HEK293T (cell line): ENCODE measurements around the gene FAM163B.

Experiments
- CTCF ChIA-PET: fragments of 350-600 bp; formaldehyde crosslinking; extraction: SDS; loops from one replicate; lab custom pipeline; 2021; ENCODE audit warnings: antibody characterized with exemption, inconsistent platforms; lab: Yijun Ruan, JAX
- POLR2A ChIA-PET: fragments of 350-600 bp; formaldehyde crosslinking; extraction: SDS; loops from one replicate; lab custom pipeline; 2020; ENCODE audit warnings: antibody characterized with exemption, inconsistent platforms; lab: Yijun Ruan, JAX
- DNase-seq: peaks from one replicate; pipeline ENCODE4 v3.0.0; 2012; ENCODE audit warnings: mixed read lengths; ENCODE audit errors: extremely low spot score
- ARNT ChIP-seq: fragments of 450-650 bp; IDR thresholded peaks from 2 replicates; pipeline ENCODE4 v1.6.1; 2017; ENCODE audit warnings: mild to moderate bottlenecking
- BHLHE40 ChIP-seq: fragments of 450-650 bp; IDR thresholded peaks from 2 replicates; pipeline ENCODE4 v1.6.1; 2016; ENCODE audit warnings: mild to moderate bottlenecking, moderate library complexity, borderline replicate concordance
- CTBP1 ChIP-seq: fragments of 450-650 bp; IDR thresholded peaks from 2 replicates; pipeline ENCODE4 v1.6.1; 2016; ENCODE audit warnings: borderline replicate concordance
- ELF4 ChIP-seq: fragments of 450-650 bp; IDR thresholded peaks from 2 replicates; pipeline ENCODE4 v1.6.1; 2017; ENCODE audit warnings: antibody characterized with exemption
- FOXA1 ChIP-seq: fragments of 450-650 bp; IDR thresholded peaks from 2 replicates; pipeline ENCODE4 v1.6.1; 2016; ENCODE audit warnings: mild to moderate bottlenecking
- FOXK2 ChIP-seq: fragments of 450-650 bp; IDR thresholded peaks from 2 replicates; pipeline ENCODE4 v1.6.1; 2016; ENCODE audit warnings: mild to moderate bottlenecking
- FOXM1 ChIP-seq: fragments of 450-650 bp; IDR thresholded peaks from 2 replicates; pipeline ENCODE4 v1.6.1; 2017; ENCODE audit warnings: mild to moderate bottlenecking, borderline replicate concordance
- HDGF ChIP-seq: fragments of 450-650 bp; IDR thresholded peaks from 2 replicates; pipeline ENCODE4 v1.6.1; 2017; ENCODE audit warnings: antibody characterized with exemption, borderline replicate concordance
- L3MBTL2 ChIP-seq: fragments of 450-650 bp; conservative IDR thresholded peaks from 2 replicates; pipeline ENCODE4 v1.6.1; 2016; ENCODE audit warnings: mild to moderate bottlenecking
- LEF1 ChIP-seq: fragments of 450-650 bp; IDR thresholded peaks from 2 replicates; pipeline ENCODE4 v1.6.1; 2017; ENCODE audit warnings: mild to moderate bottlenecking, borderline replicate concordance
- NFRKB ChIP-seq: fragments of 450-650 bp; IDR thresholded peaks from 2 replicates; pipeline ENCODE4 v1.6.1; 2016; ENCODE audit warnings: mild to moderate bottlenecking, moderate library complexity
- PKNOX1 ChIP-seq: fragments of 450-650 bp; IDR thresholded peaks from 2 replicates; pipeline ENCODE4 v1.6.1; 2016
- SP1 ChIP-seq: fragments of 450-650 bp; IDR thresholded peaks from 2 replicates; pipeline ENCODE4 v1.6.1; 2017
- SUZ12 ChIP-seq: fragments of 450-650 bp; IDR thresholded peaks from 2 replicates; pipeline ENCODE4 v1.6.1; 2016; ENCODE audit warnings: mild to moderate bottlenecking
- TARDBP ChIP-seq: fragments of 450-650 bp; IDR thresholded peaks from 2 replicates; pipeline ENCODE4 v1.6.1; 2016
- ZNF384 ChIP-seq: fragments of 450-650 bp; IDR thresholded peaks from 2 replicates; pipeline ENCODE4 v1.6.1; 2016

FAM163B gene

GRCh38 chr9:133594310-133594709 is 14.9 kb downstream of the FAM163B start:
- no peak for DNase-seq
- ChIA-PET POLR2A (no interaction called here), CTCF (no interaction called here)
- TF ChIP-seq FOXK2: no peak
- TF ChIP-seq PKNOX1: no peak
- no peak for TF ChIP-seq BHLHE40
- TF ChIP-seq NFRKB: no peak
- no peak for TF ChIP-seq CTBP1
- TF ChIP-seq TARDBP: no peak

- CTCF ChIA-PET: no interaction called here
- TF ChIP-seq ARNT: no peak
- TF ChIP-seq FOXA1: no peak
- POLR2A ChIA-PET: no interaction called here
- DNase-seq: no peak
Observed at GRCh38 chr9:133593587-133594253, 15.5 kb downstream of the FAM163B start.

- ChIA-PET POLR2A (no interaction called here), CTCF (no interaction called here)
- DNase-seq: no peak
- no peak for TF ChIP-seq LEF1
- TF ChIP-seq FOXK2: no peak
- TF ChIP-seq ELF4: no peak
- no peak for TF ChIP-seq SUZ12
- no peak for TF ChIP-seq CTBP1
- no peak for TF ChIP-seq NFRKB
- TF ChIP-seq ZNF384: no peak
- TF ChIP-seq L3MBTL2: no peak
Observed at GRCh38 chr9:133592731-133593409, 16.3 kb downstream of the FAM163B start.

- TF ChIP-seq LEF1: no peak
- no peak for TF ChIP-seq TARDBP
- CTCF ChIA-PET: no interaction called here
- DNase-seq: no peak
- POLR2A ChIA-PET: no interaction called here
Observed at GRCh38 chr9:133591985-133592384, 17.2 kb downstream of the FAM163B start.

- POLR2A ChIA-PET: no interaction called here
- no peak for DNase-seq
- TF ChIP-seq CTBP1 (no peak), PKNOX1 (no peak), NFRKB (no peak), LEF1 (no peak)
- CTCF ChIA-PET: no interaction called here
Observed at GRCh38 chr9:133591116-133591910, 17.9 kb downstream of the FAM163B start.

- CTCF ChIA-PET: no interaction called here
- no peak for DNase-seq
- TF ChIP-seq BHLHE40 (no peak), SP1 (no peak)
- POLR2A ChIA-PET: no interaction called here
Observed at GRCh38 chr9:133590231-133590855, 18.8 kb downstream of the FAM163B start.

- POLR2A ChIA-PET: no interaction called here
- CTCF ChIA-PET: no interaction called here
- TF ChIP-seq FOXK2 (no peak), ELF4 (no peak), ARNT (no peak), FOXA1 (no peak), NFRKB (no peak), ZNF384 (no peak), TARDBP (no peak), FOXM1 (no peak), SUZ12 (no peak), HDGF (no peak)
- peak; percentile 57 for DNase-seq
Observed at GRCh38 chr9:133589454-133590227, 19.5 kb downstream of the FAM163B start.
